A673 (cell line): Measurements from ENCODE around the gene RPF1.

Source experiments
- EZH2 ChIP-seq: fragments of 200-600 bp; sonication (generic); IDR thresholded peaks from 2 replicates; pipeline ENCODE4 v1.6.1; 2017; ENCODE audit warnings: borderline replicate concordance, low read depth, mild to moderate bottlenecking, mixed read lengths, antibody characterized with exemption, low read length; ENCODE audit not compliant: poor library complexity, severe bottlenecking
- TF ChIP-seq, protein P1 (sequence below): fragments of 300-800, 200-600 bp; sonication (generic); conservative IDR thresholded peaks from 2 replicates; pipeline ENCODE4 v1.5.1; 2017; ENCODE audit warnings: low read depth, mild to moderate bottlenecking, antibody characterized with exemption, low read length, moderate library complexity, mixed read lengths

DNA sequence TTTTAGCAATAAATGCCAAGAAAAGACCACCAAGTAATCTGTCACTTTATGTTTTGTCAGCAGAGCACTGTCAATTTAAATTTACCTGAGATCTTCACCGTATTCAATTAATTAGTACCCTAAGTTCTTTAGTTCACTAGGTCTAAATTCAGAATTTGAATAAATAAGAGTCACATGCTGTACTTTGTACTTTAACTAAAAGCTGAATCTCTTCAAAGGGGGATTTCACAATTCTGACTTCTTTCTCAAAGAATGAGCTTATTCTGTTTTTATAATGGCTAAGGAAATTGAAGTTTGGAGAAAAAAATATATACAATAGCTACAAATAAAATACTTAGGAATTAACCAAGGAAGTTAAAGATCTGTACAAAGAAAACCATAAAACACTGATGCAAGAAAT, 29.4 kb downstream of the RPF1 start:
- TF ChIP-seq, protein P1, sequence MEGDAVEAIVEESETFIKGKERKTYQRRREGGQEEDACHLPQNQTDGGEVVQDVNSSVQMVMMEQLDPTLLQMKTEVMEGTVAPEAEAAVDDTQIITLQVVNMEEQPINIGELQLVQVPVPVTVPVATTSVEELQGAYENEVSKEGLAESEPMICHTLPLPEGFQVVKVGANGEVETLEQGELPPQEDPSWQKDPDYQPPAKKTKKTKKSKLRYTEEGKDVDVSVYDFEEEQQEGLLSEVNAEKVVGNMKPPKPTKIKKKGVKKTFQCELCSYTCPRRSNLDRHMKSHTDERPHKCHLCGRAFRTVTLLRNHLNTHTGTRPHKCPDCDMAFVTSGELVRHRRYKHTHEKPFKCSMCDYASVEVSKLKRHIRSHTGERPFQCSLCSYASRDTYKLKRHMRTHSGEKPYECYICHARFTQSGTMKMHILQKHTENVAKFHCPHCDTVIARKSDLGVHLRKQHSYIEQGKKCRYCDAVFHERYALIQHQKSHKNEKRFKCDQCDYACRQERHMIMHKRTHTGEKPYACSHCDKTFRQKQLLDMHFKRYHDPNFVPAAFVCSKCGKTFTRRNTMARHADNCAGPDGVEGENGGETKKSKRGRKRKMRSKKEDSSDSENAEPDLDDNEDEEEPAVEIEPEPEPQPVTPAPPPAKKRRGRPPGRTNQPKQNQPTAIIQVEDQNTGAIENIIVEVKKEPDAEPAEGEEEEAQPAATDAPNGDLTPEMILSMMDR, result no peak
- TF ChIP-seq EZH2, result no peak
